HepG2 (cell line): ENCODE measurements around the gene ZDHHC15. TPM values are rescaled to one million over a fixed set of nuclear protein-coding genes. Genes with fewer than 3 reads are reported as not detected.
A peak's percentile ranks its signal among the peaks of the same experiment; 100 is the strongest.

ENCODE experiments used
- ATAC-seq: fragments of 200-7000 bp; cut with Tn5 transposase; 3 replicates; pipeline ENCODE4 v1.9.1; 2020; ENCODE audit warnings: mild to moderate bottlenecking, moderate library complexity
- Bru-seq: library from RNA; stranded (reverse); fragments of 400-500 nt; gene quantifications from one replicate; lab custom pipeline; 2021; lab: Mats Ljungman, UMichigan
- BruChase-seq, 2 experiments: library from RNA; stranded (reverse); fragments of 400-500 nt; gene quantifications; one replicate each; lab custom pipeline; 2021; lab: Mats Ljungman, UMichigan
- BruUV-seq: library from RNA; stranded (reverse); fragments of 400-500 nt; replicated peaks from 2 replicates; lab custom pipeline; 2021; lab: Mats Ljungman, UMichigan
- CTCF ChIA-PET: fragments of 300-600 bp; formaldehyde crosslinking; extraction: SDS; loops from one replicate; lab custom pipeline; 2021; ENCODE audit warnings: low total read pairs, inconsistent platforms, low intra/inter-chr PET ratio; lab: Yijun Ruan, JAX
- POLR2A ChIA-PET: fragments of 350-600 bp; sonication (Branson Sonifier 250); formaldehyde crosslinking; loops from one replicate; lab custom pipeline; 2020; ENCODE audit warnings: antibody characterized with exemption, inconsistent platforms; lab: Yijun Ruan, JAX
- DNase-seq: peaks from one replicate; pipeline ENCODE4 v3.0.0-alpha.2; 2015; ENCODE audit warnings: low spot score
- FAIRE-seq: peaks from 3 replicates; lab custom pipeline; 2011; peaks lifted over from hg19 to GRCh38; lab: Jason Lieb, UNC
- H2AFZ ChIP-seq: one replicate; pipeline ENCODE4 v1.6.1; 2011; ENCODE audit warnings: low read length, inconsistent platforms
- H3K27ac ChIP-seq: fragments of 300-600 bp; 3 replicates; pipeline ENCODE4 v1.8.0; 2011; ENCODE audit warnings: mixed run types, mild to moderate bottlenecking, mixed read lengths, low read length, inconsistent platforms; ENCODE audit not compliant: insufficient read depth; ENCODE audit errors: extremely low read length
- H3K27me3 ChIP-seq, 2 experiments: fragments of 200-600 bp in 1 of 2; 2 replicates in 1 of 2; 3 replicates in 1 of 2; pipeline versions ENCODE4 v1.6.0 to v1.8.0; 2011; ENCODE audit warnings: low read length in 2 of 2, mild to moderate bottlenecking in 2 of 2, moderate library complexity in 2 of 2, inconsistent platforms in 1 of 2; ENCODE audit not compliant: insufficient read depth in 2 of 2, control insufficient read depth in 1 of 2
- H3K36me3 ChIP-seq, 2 experiments: fragments of 200-600 bp in 1 of 2; replicated peaks in 1 of 2; 2 replicates in 1 of 2; 3 replicates in 1 of 2; pipeline versions ENCODE4 v1.5.1 to v1.8.0; 2011; ENCODE audit warnings: low read length in 2 of 2, inconsistent platforms in 1 of 2; ENCODE audit not compliant: insufficient read depth in 2 of 2, control insufficient read depth in 1 of 2
- H3K4me1 ChIP-seq: 2 replicates; pipeline ENCODE4 v1.5.1; 2012; ENCODE audit warnings: low read length, inconsistent platforms; ENCODE audit not compliant: insufficient read depth
- H3K4me2 ChIP-seq: 2 replicates; pipeline ENCODE4 v1.6.0; 2011; ENCODE audit warnings: low read depth, low read length, inconsistent platforms
- H3K4me3 ChIP-seq, 3 experiments: fragments of 200-600 bp in 1 of 3; sonication (generic), shearing (Covaris generic) in 1 of 3; replicated peaks in 1 of 3; 2 replicates each; pipeline ENCODE4 v1.5.1; 2011 to 2016; ENCODE audit warnings: low read length in 3 of 3, inconsistent platforms in 2 of 3, low read depth in 2 of 3, mild to moderate bottlenecking in 2 of 3, control low read depth in 1 of 3, mixed read lengths in 1 of 3; ENCODE audit not compliant: insufficient read depth in 1 of 3
- H3K79me2 ChIP-seq: one replicate; pipeline ENCODE4 v1.6.1; 2011; ENCODE audit warnings: low read length, inconsistent platforms; ENCODE audit not compliant: insufficient read depth
- H3K9ac ChIP-seq: 2 replicates; pipeline ENCODE4 v1.6.0; 2011; ENCODE audit warnings: mild to moderate bottlenecking, low read depth, low read length, inconsistent platforms; ENCODE audit not compliant: insufficient read depth
- H3K9me3 ChIP-seq: 2 replicates; pipeline ENCODE4 v1.5.1; 2012; ENCODE audit warnings: mild to moderate bottlenecking, low read length
- H4K20me1 ChIP-seq: 2 replicates; pipeline ENCODE4 v1.6.0; 2011; ENCODE audit warnings: inconsistent platforms, mild to moderate bottlenecking, low read length, moderate library complexity; ENCODE audit not compliant: insufficient read depth
- HCFC1 ChIP-seq: fragments of 150-350 bp; IDR thresholded peaks from 2 replicates; pipeline ENCODE4 v1.6.1; 2014; ENCODE audit warnings: low read depth, low read length
- KDM2A ChIP-seq: sonication (generic); formaldehyde crosslinking; IDR thresholded peaks from 2 replicates; pipeline ENCODE4 v1.4.0; 2020; ENCODE audit warnings: low read depth, missing genetic modification reagents, borderline replicate concordance
- RAD21 ChIP-seq: fragments of 450-650 bp; formaldehyde crosslinking; IDR thresholded peaks from 2 replicates; pipeline ENCODE4 v1.5.0; 2020; ENCODE audit warnings: mild to moderate bottlenecking
- SRSF4 ChIP-seq: fragments of 200-400 bp; formaldehyde crosslinking; IDR thresholded peaks from one replicate; pipeline ENCODE4 v1.6.1; 2018; ENCODE audit warnings: mild to moderate bottlenecking, low read depth, low read length, moderate library complexity; ENCODE audit not compliant: poor library complexity, severe bottlenecking
- SUZ12 ChIP-seq: fragments of 150-350 bp; IDR thresholded peaks from 2 replicates; pipeline ENCODE4 v1.6.1; 2014; ENCODE audit warnings: low read depth, low read length
- SYNCRIP ChIP-seq: fragments of 200-400 bp; formaldehyde crosslinking; IDR thresholded peaks from 2 replicates; pipeline ENCODE4 v1.6.1; 2018; ENCODE audit warnings: mild to moderate bottlenecking, low read depth, low read length; ENCODE audit not compliant: insufficient read depth
- ZBTB1 ChIP-seq: sonication (generic); formaldehyde crosslinking; IDR thresholded peaks from 2 replicates; pipeline ENCODE4 v1.4.0; 2020; ENCODE audit warnings: missing genetic modification reagents, borderline replicate concordance
- ZFAT ChIP-seq: sonication (generic); formaldehyde crosslinking; conservative IDR thresholded peaks from 2 replicates; pipeline ENCODE4 v1.8.1; 2023; ENCODE audit warnings: missing genetic modification reagents, inconsistent platforms
- ZNF20 ChIP-seq: sonication (generic); formaldehyde crosslinking; IDR thresholded peaks from 2 replicates; pipeline ENCODE4 v1.4.0; 2020; ENCODE audit warnings: mild to moderate bottlenecking, moderate library complexity, missing genetic modification reagents
- ZNF232 ChIP-seq: sonication (generic); formaldehyde crosslinking; IDR thresholded peaks from 2 replicates; pipeline ENCODE4 v1.4.0; 2020; ENCODE audit warnings: missing genetic modification reagents, borderline replicate concordance
- ZNF557 ChIP-seq: sonication (generic); formaldehyde crosslinking; IDR thresholded peaks from 2 replicates; pipeline ENCODE4 v1.4.0; 2020; ENCODE audit warnings: missing genetic modification reagents
- ZNF749 ChIP-seq: sonication (generic); formaldehyde crosslinking; IDR thresholded peaks from 2 replicates; pipeline ENCODE4 v1.8.0; 2022; ENCODE audit warnings: mild to moderate bottlenecking, missing genetic modification reagents, moderate library complexity, borderline replicate concordance
- ZNF83 ChIP-seq: sonication (generic); formaldehyde crosslinking; IDR thresholded peaks from 2 replicates; pipeline ENCODE4 v1.4.0; 2020; ENCODE audit warnings: missing genetic modification reagents, mild to moderate bottlenecking, borderline replicate concordance
- WGBS: methylation state at CpG from one replicate; pipeline ENCODE4 v1.1.6; 2017; ENCODE audit warnings: low lambda C conversion rate; 5-methylcytosine and 5-hydroxymethylcytosine counted together
- in situ Hi-C: cut with HindIII; loops from 2 replicates; pipeline ENCODE4 v1.10.0; 2017; ENCODE audit warnings: low pct_unique_long_range_greater_than_20kb; ENCODE audit not compliant: extremely low pct_ligation_motif_present
- intact Hi-C: fragments of 100-400 bp; cut with micrococcal nuclease; formaldehyde crosslinking; loops from one replicate; pipeline ENCODE4 v1.10.0; 2022; ENCODE audit not compliant: unreplicated experiment
- long read RNA-seq, 2 experiments: library from RNA in 1 of 2; library from polyadenylated mRNA in 1 of 2; stranded (forward) in 1 of 2; unstranded in 1 of 2; transcript quantifications; one replicate each; pipeline ENCODE4 v2.0.0, GENCODE V29; 2019 to 2022
- polyA minus RNA-seq, 3 experiments: library from RNA; depleted of rRNA, polyadenylated mRNA; stranded (reverse); fragments of >200 nt; gene quantifications; 2 replicates each; pipeline ENCODE4 v1.2.3, GENCODE V29; 2011; ENCODE audit warnings: low replicate concordance in 1 of 3
- polyA plus RNA-seq, 8 experiments: library from polyadenylated mRNA; depleted of rRNA in 3 of 8; stranded (reverse) in 7 of 8; unstranded in 1 of 8; fragments of >200 nt; fragmentation: Illumina TruSeq in 4 of 8; extraction: Trizol in 4 of 8; gene quantifications; 2 replicates each; pipeline versions ENCODE4 v1.2.1 to v1.2.3, GENCODE V29; 2011 to 2016; ENCODE audit warnings: low read depth in 4 of 8, missing spikeins in 1 of 8, mixed read lengths in 1 of 8; ENCODE audit not compliant: insufficient read depth in 1 of 8
- total RNA-seq, 5 experiments: library from RNA; depleted of rRNA; stranded (reverse); fragments of >200 nt; fragmentation: Illumina TruSeq; extraction: Trizol; gene quantifications; 2 replicates each; pipeline ENCODE4 v1.2.3, GENCODE V29; 2016; ENCODE audit warnings: low read depth in 1 of 5
- TF ChIP-seq, protein P1 (sequence below): sonication (generic); formaldehyde crosslinking; IDR thresholded peaks from 2 replicates; pipeline ENCODE4 v1.4.0; 2020; ENCODE audit warnings: missing genetic modification reagents
- TF ChIP-seq, protein P2 (sequence below): sonication (generic); formaldehyde crosslinking; IDR thresholded peaks from 2 replicates; pipeline ENCODE4 v1.4.0; 2020; ENCODE audit warnings: missing genetic modification reagents
- TF ChIP-seq, protein P3 (sequence below): sonication (generic); formaldehyde crosslinking; IDR thresholded peaks from 2 replicates; pipeline ENCODE4 v1.4.0; 2020; ENCODE audit warnings: mild to moderate bottlenecking, missing genetic modification reagents

Gene ZDHHC15, protein sequence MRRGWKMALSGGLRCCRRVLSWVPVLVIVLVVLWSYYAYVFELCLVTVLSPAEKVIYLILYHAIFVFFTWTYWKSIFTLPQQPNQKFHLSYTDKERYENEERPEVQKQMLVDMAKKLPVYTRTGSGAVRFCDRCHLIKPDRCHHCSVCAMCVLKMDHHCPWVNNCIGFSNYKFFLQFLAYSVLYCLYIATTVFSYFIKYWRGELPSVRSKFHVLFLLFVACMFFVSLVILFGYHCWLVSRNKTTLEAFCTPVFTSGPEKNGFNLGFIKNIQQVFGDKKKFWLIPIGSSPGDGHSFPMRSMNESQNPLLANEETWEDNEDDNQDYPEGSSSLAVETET
- total RNA-seq (2016; rRNA removed; fragmentation: Illumina TruSeq; extraction: Trizol) (not detected in 2 replicates), polyA plus RNA-seq (2011; rRNA removed) (0.09 and 0.20 TPM in 2 replicates), polyA minus RNA-seq (2011; rRNA and poly(A)+ RNA removed; ENCODE audit: low replicate concordance) (0.12 TPM in 1 of 2 replicates, not detected in the other), Bru-seq, nascent RNA (percentile 21 among the genes with signal in this experiment), BruChase-seq, experiment 1, labeled RNA remaining after a 6-hour chase (percentile 13 among the genes with signal in this experiment), BruChase-seq, experiment 2, labeled RNA remaining after a 2-hour chase (percentile 25 among the genes with signal in this experiment)
- not detected in 2 replicates for total RNA-seq (2016; cell fraction: cytosol; rRNA removed; fragmentation: Illumina TruSeq; extraction: Trizol; ENCODE audit: low read depth)
- total RNA-seq (2016; cell fraction: insoluble cytoplasmic fraction; rRNA removed; fragmentation: Illumina TruSeq; extraction: Trizol): not detected in 2 replicates
- total RNA-seq (2016; cell fraction: membrane; rRNA removed; fragmentation: Illumina TruSeq; extraction: Trizol): not detected in 2 replicates
- total RNA-seq (2016; cell fraction: nucleus; rRNA removed; fragmentation: Illumina TruSeq; extraction: Trizol): not detected in 2 replicates
- 0.03 and 0.05 TPM in 2 replicates for polyA plus RNA-seq (2011; cell fraction: cytosol; rRNA removed)
- polyA plus RNA-seq (2011; cell fraction: nucleus; rRNA removed): 0.16 and 0.19 TPM in 2 replicates
- polyA plus RNA-seq (2012): 0.03 and 0.05 TPM in 2 replicates
- not detected in 2 replicates for polyA plus RNA-seq (2016; cell fraction: cytosol; fragmentation: Illumina TruSeq; extraction: Trizol; ENCODE audit: low read depth)
- polyA plus RNA-seq (2016; cell fraction: insoluble cytoplasmic fraction; fragmentation: Illumina TruSeq; extraction: Trizol; ENCODE audit: low read depth): not detected in 2 replicates
- not detected in 2 replicates for polyA plus RNA-seq (2016; cell fraction: membrane; fragmentation: Illumina TruSeq; extraction: Trizol; ENCODE audit: low read depth)
- polyA plus RNA-seq (2016; cell fraction: nucleus; fragmentation: Illumina TruSeq; extraction: Trizol; ENCODE audit: insufficient read depth, low read depth): not detected in 2 replicates
- polyA minus RNA-seq (2011; cell fraction: cytosol; rRNA and poly(A)+ RNA removed): 0.10 TPM in 1 of 2 replicates, not detected in the other
- polyA minus RNA-seq (2011; cell fraction: nucleus; rRNA and poly(A)+ RNA removed): 0.64 and 1.1 TPM in 2 replicates
- long read RNA-seq, experiment 1: 0 reads
- long read RNA-seq, experiment 2: 0 reads

DNA sequence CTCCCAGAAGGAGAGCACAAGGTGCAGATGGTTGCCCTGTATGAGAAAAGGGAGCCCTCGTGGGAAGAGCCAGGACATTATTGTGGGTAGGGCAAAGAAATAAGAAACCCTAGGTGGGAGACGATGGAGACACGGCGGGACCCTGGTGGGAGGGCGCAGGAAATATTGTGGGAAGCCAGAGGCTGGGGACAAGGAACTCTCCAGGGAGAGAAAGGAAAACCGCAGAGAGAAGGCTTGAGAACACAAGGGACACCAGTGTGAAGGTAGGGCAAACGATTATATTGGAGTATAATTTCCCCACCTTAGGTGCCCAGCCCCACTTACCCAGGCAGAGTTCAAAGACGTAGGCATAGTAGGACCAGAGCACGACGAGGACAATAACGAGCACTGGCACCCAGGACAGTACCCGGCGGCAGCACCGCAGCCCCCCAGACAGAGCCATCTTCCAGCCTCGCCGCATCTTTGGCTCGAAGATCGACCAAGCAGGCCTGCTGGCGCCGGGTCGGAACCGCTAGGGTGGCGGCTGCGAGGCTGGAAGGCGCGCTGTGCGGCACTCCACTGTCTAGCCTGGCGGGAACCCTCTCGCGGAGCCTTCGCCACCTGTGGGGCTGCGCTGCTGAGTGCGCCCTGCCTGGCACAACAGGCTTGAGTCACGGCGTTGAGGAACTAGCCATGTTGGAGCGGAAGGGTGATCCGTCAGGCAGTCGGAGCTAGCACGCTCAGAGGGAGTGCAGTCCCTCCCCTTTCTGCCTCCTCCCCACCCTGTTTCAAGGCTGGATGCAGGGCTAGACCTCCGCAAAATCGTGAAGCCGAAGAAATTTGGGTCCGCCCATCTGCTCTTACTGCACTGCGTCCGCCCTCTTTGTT lies at the start of gene ZDHHC15:
TSS of gene ZDHHC15 (minus strand) at position 473 of the 867 bp plus-strand sequence. CDS start at position 460, 13 bp downstream.
- Histone ChIP-seq H3K9ac (no peak within 1 kb of the TSS), H3K4me1 (no peaks in the 10 kb centered on the region), H3K4me2 (no peak within 1 kb of the TSS), H3K79me2 (no peaks in the 10 kb centered on the region), H2AFZ (no peak within 1 kb of the TSS), H4K20me1 (no peaks in the 10 kb centered on the region), H3K4me3 (no peak within 1 kb of the TSS), H3K9me3 (no peaks in the 10 kb centered on the region; the same call in 1 of the 2 replicates), H3K27ac (no peak within 1 kb of the TSS), H3K27me3 (no peaks in the 10 kb centered on the region), H3K36me3 (no peaks in the 10 kb centered on the region)
- 27% methylated on average over 10 of the region's 45 CpGs for WGBS
- in situ Hi-C loops (no loop called here), intact Hi-C loops (no loop called here)
- ChIA-PET POLR2A (no interaction called here), CTCF (no interaction called here)
- ATAC-seq (no peak; the same call in 2 of the 3 replicates), FAIRE-seq (no peak), DNase-seq (no peak)
- no TSS peak for BruUV-seq
- TF ChIP-seq, protein P1, sequence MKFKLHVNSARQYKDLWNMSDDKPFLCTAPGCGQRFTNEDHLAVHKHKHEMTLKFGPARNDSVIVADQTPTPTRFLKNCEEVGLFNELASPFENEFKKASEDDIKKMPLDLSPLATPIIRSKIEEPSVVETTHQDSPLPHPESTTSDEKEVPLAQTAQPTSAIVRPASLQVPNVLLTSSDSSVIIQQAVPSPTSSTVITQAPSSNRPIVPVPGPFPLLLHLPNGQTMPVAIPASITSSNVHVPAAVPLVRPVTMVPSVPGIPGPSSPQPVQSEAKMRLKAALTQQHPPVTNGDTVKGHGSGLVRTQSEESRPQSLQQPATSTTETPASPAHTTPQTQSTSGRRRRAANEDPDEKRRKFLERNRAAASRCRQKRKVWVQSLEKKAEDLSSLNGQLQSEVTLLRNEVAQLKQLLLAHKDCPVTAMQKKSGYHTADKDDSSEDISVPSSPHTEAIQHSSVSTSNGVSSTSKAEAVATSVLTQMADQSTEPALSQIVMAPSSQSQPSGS (CRISPR knock-in tag): no peak
- TF ChIP-seq SYNCRIP: no peak
- TF ChIP-seq ZNF83 (CRISPR knock-in tag): no peak
- TF ChIP-seq, protein P2, sequence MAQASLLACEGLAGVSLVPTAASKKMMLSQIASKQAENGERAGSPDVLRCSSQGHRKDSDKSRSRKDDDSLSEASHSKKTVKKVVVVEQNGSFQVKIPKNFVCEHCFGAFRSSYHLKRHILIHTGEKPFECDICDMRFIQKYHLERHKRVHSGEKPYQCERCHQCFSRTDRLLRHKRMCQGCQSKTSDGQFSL (CRISPR knock-in tag): no peak
- no peak for TF ChIP-seq ZFAT (CRISPR knock-in tag)
- no peak for TF ChIP-seq SUZ12
- TF ChIP-seq SRSF4: no peak
- no peak for TF ChIP-seq ZNF749 (CRISPR knock-in tag)
- TF ChIP-seq ZNF20 (CRISPR knock-in tag): no peak
- TF ChIP-seq HCFC1: no peak
- no peak for TF ChIP-seq ZNF232 (CRISPR knock-in tag)
- no peak for TF ChIP-seq ZNF557 (CRISPR knock-in tag)
- no peak for TF ChIP-seq RAD21 (CRISPR knock-in tag)
- no peak for TF ChIP-seq KDM2A (CRISPR knock-in tag)
- no peak for TF ChIP-seq ZBTB1 (CRISPR knock-in tag)
- TF ChIP-seq, protein P3, sequence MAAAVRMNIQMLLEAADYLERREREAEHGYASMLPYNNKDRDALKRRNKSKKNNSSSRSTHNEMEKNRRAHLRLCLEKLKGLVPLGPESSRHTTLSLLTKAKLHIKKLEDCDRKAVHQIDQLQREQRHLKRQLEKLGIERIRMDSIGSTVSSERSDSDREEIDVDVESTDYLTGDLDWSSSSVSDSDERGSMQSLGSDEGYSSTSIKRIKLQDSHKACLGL (CRISPR knock-in tag): no peak
